ENCODE results near the gene HPCA.

The HPCA gene

GRCh38 chr1:32934535-32934934, 48.2 kb downstream of the HPCA start:
- Mint-ChIP-seq H3K4me3 (no peak overlapping the region), H3K9me3 (no peaks in the 10 kb centered on the region), H3K27ac (no peak overlapping the region), H3K4me1 (peaks cover 11% of the 10 kb centered on the region), H3K27me3 (ENCODE audit: low read depth) (no peaks in the 10 kb centered on the region), H3K36me3 (ENCODE audit: low read depth) (peaks cover 35% of the 10 kb centered on the region)
- TF ChIP-seq, protein P1, sequence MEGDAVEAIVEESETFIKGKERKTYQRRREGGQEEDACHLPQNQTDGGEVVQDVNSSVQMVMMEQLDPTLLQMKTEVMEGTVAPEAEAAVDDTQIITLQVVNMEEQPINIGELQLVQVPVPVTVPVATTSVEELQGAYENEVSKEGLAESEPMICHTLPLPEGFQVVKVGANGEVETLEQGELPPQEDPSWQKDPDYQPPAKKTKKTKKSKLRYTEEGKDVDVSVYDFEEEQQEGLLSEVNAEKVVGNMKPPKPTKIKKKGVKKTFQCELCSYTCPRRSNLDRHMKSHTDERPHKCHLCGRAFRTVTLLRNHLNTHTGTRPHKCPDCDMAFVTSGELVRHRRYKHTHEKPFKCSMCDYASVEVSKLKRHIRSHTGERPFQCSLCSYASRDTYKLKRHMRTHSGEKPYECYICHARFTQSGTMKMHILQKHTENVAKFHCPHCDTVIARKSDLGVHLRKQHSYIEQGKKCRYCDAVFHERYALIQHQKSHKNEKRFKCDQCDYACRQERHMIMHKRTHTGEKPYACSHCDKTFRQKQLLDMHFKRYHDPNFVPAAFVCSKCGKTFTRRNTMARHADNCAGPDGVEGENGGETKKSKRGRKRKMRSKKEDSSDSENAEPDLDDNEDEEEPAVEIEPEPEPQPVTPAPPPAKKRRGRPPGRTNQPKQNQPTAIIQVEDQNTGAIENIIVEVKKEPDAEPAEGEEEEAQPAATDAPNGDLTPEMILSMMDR (IDR thresholded peaks at IDR 0.05; ENCODE audit: unreplicated experiment in 3 of 3): no peak

GRCh38 chr1:32937061-32937460, 50.8 kb downstream of the HPCA start:
- no peak overlapping the region for H3K4me3 Mint-ChIP-seq
- peaks cover 20% of the 10 kb centered on the region for H3K4me1 Mint-ChIP-seq
- peak overlapping the region in 1 of 3 experiments; percentile 33 for H3K27ac Mint-ChIP-seq
- TF ChIP-seq, protein P1 (IDR thresholded peaks at IDR 0.05; ENCODE audit: unreplicated experiment in 3 of 3): no peak
- peaks cover 47% of the 10 kb centered on the region for H3K36me3 Mint-ChIP-seq (ENCODE audit: low read depth)
- no peaks in the 10 kb centered on the region for H3K27me3 Mint-ChIP-seq (ENCODE audit: low read depth)
- H3K9me3 Mint-ChIP-seq: no peaks in the 10 kb centered on the region

GRCh38 chr1:32939655-32940371, 53.5 kb downstream of the HPCA start:
- Mint-ChIP-seq H3K9me3 (no peaks in the 10 kb centered on the region), H3K27ac (peak overlapping the region in 2 of 3 experiments; percentile 7 to 38)
- TF ChIP-seq, protein P1 (IDR thresholded peaks at IDR 0.05; ENCODE audit: unreplicated experiment in 3 of 3): no peak

DNA sequence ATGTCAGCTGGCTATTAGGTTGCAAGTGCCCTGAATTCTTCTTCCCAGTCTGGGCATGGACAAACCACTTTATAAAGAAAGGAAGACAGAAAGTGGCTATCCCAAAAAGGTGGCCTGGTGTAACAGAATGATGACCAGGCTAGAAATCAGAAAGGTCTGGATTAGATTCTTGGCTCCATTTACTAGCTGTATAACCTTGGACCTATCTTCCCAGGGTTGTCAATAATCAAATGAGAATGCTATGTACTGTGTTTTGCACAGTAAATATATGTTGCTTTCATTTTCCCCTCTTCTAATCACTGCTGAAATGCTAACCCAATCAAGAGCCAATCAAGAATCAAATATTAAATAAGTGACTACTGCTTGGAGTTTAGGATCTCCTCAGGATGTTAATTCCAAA, 57.9 kb downstream of the HPCA start:
- Mint-ChIP-seq H3K36me3 (ENCODE audit: low read depth) (peaks cover 62% of the 10 kb centered on the region), H3K4me1 (peaks cover 17% of the 10 kb centered on the region), H3K4me3 (no peak overlapping the region), H3K27me3 (ENCODE audit: low read depth) (no peaks in the 10 kb centered on the region), H3K27ac (no peak overlapping the region), H3K9me3 (no peaks in the 10 kb centered on the region)
- TF ChIP-seq, protein P1 (IDR thresholded peaks at IDR 0.05; ENCODE audit: unreplicated experiment in 3 of 3): no peak

More at GRCh38 chr1:32939655-32940371, 53.5 kb downstream of the HPCA start:
- H3K4me1 Mint-ChIP-seq: peaks cover 12% of the 10 kb centered on the region
- H3K27me3 Mint-ChIP-seq (ENCODE audit: low read depth): no peaks in the 10 kb centered on the region
- peaks cover 69% of the 10 kb centered on the region for H3K36me3 Mint-ChIP-seq (ENCODE audit: low read depth)
- no peak overlapping the region for H3K4me3 Mint-ChIP-seq

All from nephron (organoid).